HG03175 (cell line): ENCODE measurements around the gene PPARA.
"Not testable (repeated sequence)": the region's sequence is repeated elsewhere in the genome, so short reads cannot be mapped to it uniquely, and the experiment has no call there.

Source experiments
- ATAC-seq: cut with Tn5 transposase; IDR thresholded peaks from one replicate; pipeline ENCODE4 v1.9.1; 2021; ENCODE audit warnings: mild to moderate bottlenecking, moderate library complexity; ENCODE audit not compliant: unreplicated experiment

Gene PPARA

GRCh38 chr22:46240506-46240905, 90.2 kb downstream of the PPARA start:
- no peak for ATAC-seq

GRCh38 chr22:46240907-46241306, 90.6 kb downstream of the PPARA start:
- ATAC-seq, result no peak

GRCh38 chr22:46241396-46242007, 91.2 kb downstream of the PPARA start:
- ATAC-seq, result no peak

- no peak for ATAC-seq
These were observed 91.8 kb downstream of the PPARA start for GRCh38 chr22:46242076-46242475.

GRCh38 chr22:46244771-46245170, 94.4 kb downstream of the PPARA start:
- ATAC-seq, result no peak

- ATAC-seq, result no peak
These were observed 95.2 kb downstream of the PPARA start for GRCh38 chr22:46245511-46245910.

GRCh38 chr22:46246178-46246577, 95.9 kb downstream of the PPARA start:
- ATAC-seq, result no peak

GRCh38 chr22:46247443-46247975, 97.2 kb downstream of the PPARA start:
- ATAC-seq, result no peak

- peak; percentile 80 for ATAC-seq
These were observed 99.9 kb downstream of the PPARA start, which contains the start of gene CDPF1 for GRCh38 chr22:46250035-46250782. CDPF1 (minus strand) TSS chr22:46250293; CDS start chr22:46248284, 2,009 bp downstream.

- peak; percentile 11 for ATAC-seq
These were observed 100.4 kb downstream of the PPARA start for GRCh38 chr22:46250783-46251125.

GRCh38 chr22:46251266-46251665, 100.9 kb downstream of the PPARA start:
- no peak for ATAC-seq

GRCh38 chr22:46251816-46252380, 101.6 kb downstream of the PPARA start:
- ATAC-seq, result no peak

GRCh38 chr22:46256358-46256958, 106.1 kb downstream of the PPARA start:
- ATAC-seq, result no peak

- ATAC-seq, result no peak
These were observed 109.0 kb downstream of the PPARA start for GRCh38 chr22:46259374-46259773.

GRCh38 chr22:46260038-46260437, 109.7 kb downstream of the PPARA start:
- no peak for ATAC-seq

- ATAC-seq, result no peak
These were observed 112.3 kb downstream of the PPARA start for GRCh38 chr22:46262449-46263215.

- ATAC-seq, result no peak
These were observed 112.9 kb downstream of the PPARA start, which contains the start of gene PKDREJ for GRCh38 chr22:46263216-46263590. PKDREJ (minus strand) TSS chr22:46263343; CDS start chr22:46263322, 21 bp downstream.

- not testable (repeated sequence) for ATAC-seq
These were observed 114.2 kb downstream of the PPARA start for GRCh38 chr22:46264520-46264919.

- not testable (repeated sequence) for ATAC-seq
These were observed 115.3 kb downstream of the PPARA start for GRCh38 chr22:46265627-46266026.

- peak; percentile 81 for ATAC-seq
These were observed 117.3 kb downstream of the PPARA start, which contains the start of gene TTC38 for GRCh38 chr22:46267431-46268279. TTC38 (plus strand) TSS chr22:46268008; CDS start chr22:46268040, 32 bp downstream.
